CD4-positive, alpha-beta T cell treated with Interleukin-2 at 100 ng/mL for 4 hours (primary cell): ENCODE results near the gene TTC28.
"Not testable (repeated sequence)": the region's sequence is repeated elsewhere in the genome, so short reads cannot be mapped to it uniquely, and the experiment has no call there.

Experiments
- DNase-seq: peaks from one replicate; pipeline ENCODE4 v3.0.0-alpha.2; 2020; ENCODE audit warnings: low spot score

The TTC28 gene

GRCh38 chr22:28674121-28674563 is 5.5 kb downstream of the TTC28 start:
- DNase-seq: peak; percentile 59

GRCh38 chr22:28670756-28671155 is 8.9 kb downstream of the TTC28 start:
- DNase-seq: no peak

- no peak for DNase-seq
Measured at GRCh38 chr22:28670161-28670560, 9.5 kb downstream of the TTC28 start.

GRCh38 chr22:28669387-28669786 is 10.3 kb downstream of the TTC28 start:
- no peak for DNase-seq

GRCh38 chr22:28663569-28663942 is 16.1 kb downstream of the TTC28 start:
- DNase-seq: not testable (repeated sequence)

GRCh38 chr22:28658448-28658847 is 21.2 kb downstream of the TTC28 start:
- DNase-seq: no peak

GRCh38 chr22:28656181-28656580 is 23.5 kb downstream of the TTC28 start:
- DNase-seq: no peak

- no peak for DNase-seq
Measured at GRCh38 chr22:28650463-28650862, 29.2 kb downstream of the TTC28 start.

GRCh38 chr22:28648792-28649191 is 30.8 kb downstream of the TTC28 start:
- no peak for DNase-seq

- no peak for DNase-seq
Measured at GRCh38 chr22:28647216-28647615, 32.4 kb downstream of the TTC28 start.

GRCh38 chr22:28639321-28639720 is 40.3 kb downstream of the TTC28 start:
- no peak for DNase-seq

- no peak for DNase-seq
Measured at GRCh38 chr22:28637225-28637624, 42.4 kb downstream of the TTC28 start.

- DNase-seq: no peak
Measured at GRCh38 chr22:28630177-28630574, 49.5 kb downstream of the TTC28 start.

- no peak for DNase-seq
Measured at GRCh38 chr22:28629420-28630176, 50.0 kb downstream of the TTC28 start.

GRCh38 chr22:28628766-28629165 is 50.9 kb downstream of the TTC28 start:
- DNase-seq: no peak

- DNase-seq: no peak
Measured at GRCh38 chr22:28627791-28628190, 51.8 kb downstream of the TTC28 start.

- DNase-seq: no peak
Measured at GRCh38 chr22:28620244-28620922, 59.3 kb downstream of the TTC28 start.

- DNase-seq: no peak
Measured at GRCh38 chr22:28619236-28619635, 60.4 kb downstream of the TTC28 start.

GRCh38 chr22:28615423-28615822 is 64.2 kb downstream of the TTC28 start:
- DNase-seq: not testable (repeated sequence)

GRCh38 chr22:28609921-28610320 is 69.7 kb downstream of the TTC28 start:
- DNase-seq: no peak

GRCh38 chr22:28608546-28608945 is 71.1 kb downstream of the TTC28 start:
- no peak for DNase-seq

- DNase-seq: no peak
Measured at GRCh38 chr22:28607795-28608194, 71.8 kb downstream of the TTC28 start.

GRCh38 chr22:28604966-28605761 is 74.5 kb downstream of the TTC28 start:
- DNase-seq: no peak
